GM23248 (cell line): Measurements from ENCODE around the gene SLC25A26. TPM values are rescaled to one million over a fixed set of nuclear protein-coding genes. Genes with fewer than 3 reads are reported as not detected.

Experiments used
- DNase-seq: peaks from one replicate; pipeline ENCODE4 v3.0.0-alpha.2; 2015
- H2AFZ ChIP-seq: fragments of 200-600 bp; sonication (generic); 2 replicates; pipeline ENCODE4 v1.6.1; 2016; ENCODE audit warnings: antibody characterized with exemption
- H3F3A ChIP-seq: fragments of 200-600 bp; sonication (generic); 2 replicates; pipeline ENCODE4 v1.6.1; 2016; ENCODE audit warnings: mild to moderate bottlenecking, antibody characterized with exemption, mixed run types; ENCODE audit not compliant: insufficient read depth
- H3K27ac ChIP-seq: fragments of 200-600 bp; sonication (generic); 2 replicates; pipeline ENCODE4 v1.5.1; 2016; ENCODE audit warnings: mild to moderate bottlenecking
- H3K27me3 ChIP-seq: fragments of 200-600 bp; sonication (generic); replicated peaks from 2 replicates; pipeline ENCODE4 v1.6.1; 2016; ENCODE audit warnings: mild to moderate bottlenecking; ENCODE audit not compliant: insufficient read depth
- H3K36me3 ChIP-seq: fragments of 200-600 bp; sonication (generic); 2 replicates; pipeline ENCODE4 v1.6.1; 2016; ENCODE audit warnings: low read depth, mild to moderate bottlenecking
- H3K4me1 ChIP-seq: fragments of 200-600 bp; sonication (generic); 2 replicates; pipeline ENCODE4 v1.6.1; 2016; ENCODE audit warnings: mild to moderate bottlenecking; ENCODE audit not compliant: insufficient read depth
- H3K4me2 ChIP-seq: fragments of 200-600 bp; sonication (generic); one replicate; pipeline ENCODE4 v1.6.1; 2016; ENCODE audit warnings: mild to moderate bottlenecking; ENCODE audit not compliant: unreplicated experiment
- H3K4me3 ChIP-seq: fragments of 200-600 bp; sonication (generic); 2 replicates; pipeline ENCODE4 v1.5.1; 2016; ENCODE audit warnings: mild to moderate bottlenecking
- H3K79me2 ChIP-seq: fragments of 200-600 bp; sonication (generic); 2 replicates; pipeline ENCODE4 v1.6.1; 2016; ENCODE audit warnings: mild to moderate bottlenecking; ENCODE audit not compliant: insufficient read depth
- H3K9ac ChIP-seq: fragments of 200-600 bp; sonication (generic); 2 replicates; pipeline ENCODE4 v1.6.1; 2016; ENCODE audit warnings: mild to moderate bottlenecking
- H3K9me2 ChIP-seq: fragments of 200-600 bp; sonication (generic); 2 replicates; pipeline ENCODE4 v1.6.1; 2016; ENCODE audit warnings: mixed run types, mild to moderate bottlenecking, moderate library complexity; ENCODE audit not compliant: insufficient read depth
- H3K9me3 ChIP-seq: fragments of 200-600 bp; sonication (generic); one replicate; pipeline ENCODE4 v1.6.1; 2017; ENCODE audit warnings: low read depth
- H4K20me1 ChIP-seq: fragments of 200-600 bp; sonication (generic); 2 replicates; pipeline ENCODE4 v1.6.0; 2016; ENCODE audit not compliant: insufficient read depth
- EZH2 ChIP-seq: fragments of 200-600 bp; sonication (generic); IDR thresholded peaks from 2 replicates; pipeline ENCODE4 v1.6.1; 2018; ENCODE audit warnings: antibody characterized with exemption, mild to moderate bottlenecking; ENCODE audit not compliant: insufficient read depth, poor library complexity, severe bottlenecking
- EZH2phosphoT487 ChIP-seq: fragments of 200-600 bp; sonication (generic); IDR thresholded peaks from 2 replicates; pipeline ENCODE4 v1.6.1; 2018; ENCODE audit warnings: antibody characterized with exemption, moderate library complexity, mild to moderate bottlenecking, low read depth; ENCODE audit not compliant: insufficient read depth
- WGBS, 2 experiments: methylation state at CpG; one replicate each; pipeline ENCODE4 v1.1.6; 2015 to 2017; ENCODE audit warnings: low lambda C conversion rate in 2 of 2, low coverage in 1 of 2; ENCODE audit errors: missing lambda C conversion rate in 2 of 2; 5-methylcytosine and 5-hydroxymethylcytosine counted together
- in situ Hi-C: fragments of 300-500 bp; cut with MboI; formaldehyde crosslinking; loops from 2 replicates; pipeline ENCODE4 v1.15.0; 2020
- polyA plus RNA-seq: library from polyadenylated mRNA; unstranded; fragments of >200 nt; fragmentation: Nextera tagmentation; extraction: Ambion mirVana; gene quantifications from 2 replicates; pipeline ENCODE4 v1.2.1, GENCODE V29; 2016
- total RNA-seq: library from RNA; depleted of rRNA; stranded (reverse); fragments of >200 nt; shearing (Covaris generic); gene quantifications from 2 replicates; pipeline ENCODE4 v1.2.3, GENCODE V29; 2014

SLC25A26 gene
- total and polyA plus RNA-seq, 2 experiments from 2014 or later = 25.2 to 26.9 TPM

DNA sequence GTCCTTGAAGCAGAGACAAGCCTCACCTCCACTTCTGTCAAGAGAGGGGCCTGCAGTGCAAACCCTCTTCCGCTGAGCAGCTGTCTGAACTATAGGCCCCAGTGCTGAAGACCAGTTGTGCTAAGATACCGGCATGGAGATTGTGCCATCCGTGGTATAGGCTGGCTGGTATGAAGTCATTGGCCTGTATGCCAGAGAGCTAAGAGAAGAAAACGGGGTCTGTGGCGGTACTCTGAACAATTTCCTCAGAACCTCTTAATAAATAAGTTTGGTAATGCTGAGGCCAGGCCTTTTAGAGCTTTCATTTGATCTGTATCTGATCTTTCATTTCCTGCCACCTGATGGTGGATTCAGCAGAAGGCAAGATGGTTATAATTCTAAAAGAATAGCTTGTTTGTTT is 157.0 kb downstream of the SLC25A26 start:
- no peak overlapping the region for H3K4me3 ChIP-seq
- peaks cover 6% of the 10 kb centered on the region; the same call in 1 of the 2 replicates for H3K4me1 ChIP-seq
- TF ChIP-seq EZH2phosphoT487 (no peak), EZH2 (no peak)
- 95 to 99% methylated on average over 5 of the region's 5 CpGs for WGBS, 2 experiments
- no peak overlapping the region for H3K9ac ChIP-seq
- no peaks in the 10 kb centered on the region for H3K27me3 ChIP-seq
- in situ Hi-C loops = no loop called here
- no peaks in the 10 kb centered on the region for H3F3A ChIP-seq
- no peaks in the 10 kb centered on the region for H4K20me1 ChIP-seq
- H2AFZ ChIP-seq = no peak overlapping the region
- no peaks in the 10 kb centered on the region for H3K79me2 ChIP-seq
- H3K9me3 ChIP-seq = no peaks in the 10 kb centered on the region
- no peak overlapping the region for H3K4me2 ChIP-seq
- peaks cover 11% of the 10 kb centered on the region for H3K36me3 ChIP-seq
- no peak for DNase-seq
- no peak overlapping the region for H3K27ac ChIP-seq
- no peaks in the 10 kb centered on the region for H3K9me2 ChIP-seq

DNA sequence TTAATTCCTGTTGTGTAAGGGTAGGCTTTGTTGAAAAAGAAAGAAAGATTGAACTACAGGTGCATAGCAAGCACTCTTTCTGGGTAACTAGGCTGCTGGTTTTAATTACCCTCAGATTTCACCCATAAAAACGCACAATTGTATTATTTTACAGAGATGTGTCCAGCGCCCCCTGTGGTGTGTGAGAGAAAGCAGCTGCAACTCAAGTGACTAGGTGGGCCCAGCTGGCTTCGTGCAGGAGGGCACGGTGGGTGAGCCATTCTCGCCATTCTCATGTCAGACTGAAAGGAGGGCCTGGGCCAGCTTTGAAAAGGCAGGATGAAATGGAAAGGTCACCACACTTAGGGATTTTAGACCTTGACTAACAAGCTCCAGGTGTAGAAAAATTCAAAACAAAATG is 157.5 kb downstream of the SLC25A26 start:
- TF ChIP-seq EZH2 (no peak), EZH2phosphoT487 (no peak)
- Histone ChIP-seq H3K9me3 (no peaks in the 10 kb centered on the region), H3K4me3 (no peak overlapping the region), H3K27ac (no peak overlapping the region), H3K4me2 (no peak overlapping the region), H3K36me3 (peaks cover 11% of the 10 kb centered on the region), H3K4me1 (peaks cover 6% of the 10 kb centered on the region; the same call in 1 of the 2 replicates), H3K9ac (no peak overlapping the region), H3K9me2 (no peaks in the 10 kb centered on the region), H2AFZ (no peak overlapping the region), H3K79me2 (no peaks in the 10 kb centered on the region), H3K27me3 (no peaks in the 10 kb centered on the region), H4K20me1 (no peaks in the 10 kb centered on the region), H3F3A (no peaks in the 10 kb centered on the region)
- WGBS, 2 experiments = 59 to 67% methylated on average over 5 of the region's 5 CpGs
- peak; percentile 41 for DNase-seq
- in situ Hi-C loops = no loop called here

DNA sequence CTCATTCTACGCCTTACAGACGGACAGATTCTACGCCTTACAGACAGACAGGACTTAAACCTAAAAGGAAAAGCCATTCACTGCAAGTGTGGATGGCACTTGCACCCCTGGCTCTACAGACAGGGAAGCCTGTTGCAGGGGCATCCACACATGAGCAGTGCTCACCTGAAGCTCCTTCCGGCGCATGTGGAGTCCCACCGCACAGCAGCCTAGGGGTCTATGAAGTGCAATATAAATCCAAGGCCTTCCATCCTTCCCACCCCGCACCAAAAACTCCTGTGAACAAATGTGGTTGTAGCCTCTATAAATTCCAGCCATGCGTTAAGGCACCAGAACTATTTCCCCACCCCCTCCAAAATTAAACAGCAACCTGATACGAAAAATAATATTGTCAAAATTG is 158.8 kb downstream of the SLC25A26 start:
- Histone ChIP-seq H3K4me3 (no peak overlapping the region), H3K9me2 (no peaks in the 10 kb centered on the region), H3K4me2 (no peak overlapping the region), H3K27ac (no peak overlapping the region), H3F3A (no peaks in the 10 kb centered on the region), H2AFZ (no peak overlapping the region), H3K4me1 (peaks cover 6% of the 10 kb centered on the region; the same call in 1 of the 2 replicates), H3K27me3 (no peaks in the 10 kb centered on the region), H4K20me1 (no peaks in the 10 kb centered on the region), H3K9me3 (no peaks in the 10 kb centered on the region), H3K79me2 (no peaks in the 10 kb centered on the region), H3K36me3 (peaks cover 11% of the 10 kb centered on the region), H3K9ac (no peak overlapping the region)
- in situ Hi-C loops = no loop called here
- TF ChIP-seq EZH2 = no peak
- no peak for TF ChIP-seq EZH2phosphoT487
- 98 to 99% methylated on average over 9 of the region's 9 CpGs for WGBS, 2 experiments
- DNase-seq = no peak

DNA sequence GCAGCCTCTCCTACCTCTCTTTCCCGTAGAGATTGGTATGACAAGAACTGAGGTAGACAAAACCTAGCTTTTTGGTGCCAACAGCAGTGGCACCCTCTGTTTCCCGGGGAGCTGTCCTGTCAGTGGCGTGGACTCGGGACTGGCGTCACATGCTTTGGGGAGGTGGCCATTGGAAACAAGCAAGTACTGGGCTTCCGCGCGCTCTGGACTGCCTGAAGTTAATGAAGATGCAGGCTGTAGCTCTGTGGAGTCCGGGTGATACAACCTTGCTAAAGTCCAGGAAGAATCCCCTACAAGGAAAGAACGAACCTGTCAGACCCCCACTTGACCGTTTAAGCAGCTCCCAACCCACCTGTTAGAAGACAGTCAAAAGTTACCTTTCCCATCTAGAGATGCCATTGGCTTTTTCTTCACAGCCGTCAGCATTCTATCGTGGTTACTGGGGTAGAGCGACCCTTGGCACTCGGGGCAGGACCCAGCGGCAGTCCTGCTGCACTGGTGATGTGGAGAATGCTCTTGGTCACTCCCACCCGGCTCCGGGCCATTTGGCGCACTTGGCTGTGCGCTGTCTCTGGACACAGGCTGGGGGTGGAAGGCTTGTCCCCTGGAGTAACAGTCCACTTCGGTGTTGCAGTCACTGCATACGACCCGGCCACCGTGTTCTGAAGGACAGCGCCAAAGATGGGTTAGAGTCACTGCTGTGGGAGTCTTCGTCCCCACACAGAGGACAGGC is 159.6 kb downstream of the SLC25A26 start:
- no peaks in the 10 kb centered on the region for H4K20me1 ChIP-seq
- no peaks in the 10 kb centered on the region for H3K9me2 ChIP-seq
- no peaks in the 10 kb centered on the region for H3K27me3 ChIP-seq
- H3K4me3 ChIP-seq = no peak overlapping the region
- H3K4me1 ChIP-seq = peaks cover 6% of the 10 kb centered on the region; the same call in 1 of the 2 replicates
- 92 to 93% methylated on average over 26 of the region's 26 CpGs for WGBS, 2 experiments
- in situ Hi-C loops = no loop called here
- no peak for DNase-seq
- no peaks in the 10 kb centered on the region for H3K79me2 ChIP-seq
- H3F3A ChIP-seq = no peaks in the 10 kb centered on the region
- H3K9me3 ChIP-seq = no peaks in the 10 kb centered on the region
- H3K4me2 ChIP-seq = no peak overlapping the region
- H2AFZ ChIP-seq = no peak overlapping the region
- H3K27ac ChIP-seq = no peak overlapping the region
- H3K36me3 ChIP-seq = peaks cover 17% of the 10 kb centered on the region
- no peak overlapping the region for H3K9ac ChIP-seq
- no peak for TF ChIP-seq EZH2
- no peak for TF ChIP-seq EZH2phosphoT487
